Islet of Langerhans (tissue), 1 donor: ENCODE data around the gene CHCHD3.
"Not testable (repeated sequence)": the region's sequence is repeated elsewhere in the genome, so short reads cannot be mapped to it uniquely, and the experiment has no call there.

ENCODE experiments used
- FAIRE-seq: peaks from one replicate; lab custom pipeline; 2011; peaks lifted over from hg19 to GRCh38; lab: Jason Lieb, UNC

Gene CHCHD3

GRCh38 chr7:132897093-132897687 lies 184.7 kb downstream of the CHCHD3 start:
- no peak for FAIRE-seq

- no peak for FAIRE-seq
Observed at GRCh38 chr7:132895231-132895630, 186.7 kb downstream of the CHCHD3 start.

- FAIRE-seq = no peak
Observed at GRCh38 chr7:132893560-132893959, 188.3 kb downstream of the CHCHD3 start.

GRCh38 chr7:132892744-132893143 lies 189.1 kb downstream of the CHCHD3 start:
- FAIRE-seq = not testable (repeated sequence)

- no peak for FAIRE-seq
Observed at GRCh38 chr7:132891554-132891953, 190.3 kb downstream of the CHCHD3 start.

- FAIRE-seq = no peak
Observed at GRCh38 chr7:132882714-132883428, 199.0 kb downstream of the CHCHD3 start.

- no peak for FAIRE-seq
Observed at GRCh38 chr7:132881317-132881716, 200.6 kb downstream of the CHCHD3 start.

- no peak for FAIRE-seq
Observed at GRCh38 chr7:132879579-132879978, 202.3 kb downstream of the CHCHD3 start.

- no peak for FAIRE-seq
Observed at GRCh38 chr7:132878204-132878919, 203.5 kb downstream of the CHCHD3 start.

GRCh38 chr7:132877573-132877972 lies 204.3 kb downstream of the CHCHD3 start:
- no peak for FAIRE-seq

- FAIRE-seq = no peak
Observed at GRCh38 chr7:132876576-132876975, 205.3 kb downstream of the CHCHD3 start.

- no peak for FAIRE-seq
Observed at GRCh38 chr7:132872034-132872433, 209.9 kb downstream of the CHCHD3 start.

GRCh38 chr7:132871419-132871818 lies 210.5 kb downstream of the CHCHD3 start:
- no peak for FAIRE-seq

- FAIRE-seq = no peak
Observed at GRCh38 chr7:132869166-132869861, 212.6 kb downstream of the CHCHD3 start.

- FAIRE-seq = no peak
Observed at GRCh38 chr7:132866551-132866950, 215.3 kb downstream of the CHCHD3 start.

GRCh38 chr7:132866144-132866531 lies 215.8 kb downstream of the CHCHD3 start:
- FAIRE-seq = no peak

GRCh38 chr7:132865366-132866143 lies 216.3 kb downstream of the CHCHD3 start:
- FAIRE-seq = no peak

- FAIRE-seq = no peak
Observed at GRCh38 chr7:132861940-132862554, 219.8 kb downstream of the CHCHD3 start.

GRCh38 chr7:132861424-132861823 lies 220.5 kb downstream of the CHCHD3 start:
- no peak for FAIRE-seq

GRCh38 chr7:132859199-132859598 lies 222.7 kb downstream of the CHCHD3 start:
- no peak for FAIRE-seq

GRCh38 chr7:132858760-132859159 lies 223.1 kb downstream of the CHCHD3 start:
- no peak for FAIRE-seq

GRCh38 chr7:132858251-132858650 lies 223.6 kb downstream of the CHCHD3 start:
- FAIRE-seq = no peak
